Kidney glomerular epithelial cell (primary cell): ENCODE measurements around the gene UPF1.
"Not testable (repeated sequence)": the region's sequence is repeated elsewhere in the genome, so short reads cannot be mapped to it uniquely, and the experiment has no call there.

ENCODE experiments used
- DNase-seq: peaks from one replicate; lab custom pipeline; 2025; lab: John Stamatoyannopoulos, UW

Gene UPF1

GRCh38 chr19:18799389-18799970 is 32.3 kb upstream of the UPF1 start:
- no peak for DNase-seq

- DNase-seq: no peak
These were observed 31.7 kb upstream of the UPF1 start for GRCh38 chr19:18800079-18800478.

DNA sequence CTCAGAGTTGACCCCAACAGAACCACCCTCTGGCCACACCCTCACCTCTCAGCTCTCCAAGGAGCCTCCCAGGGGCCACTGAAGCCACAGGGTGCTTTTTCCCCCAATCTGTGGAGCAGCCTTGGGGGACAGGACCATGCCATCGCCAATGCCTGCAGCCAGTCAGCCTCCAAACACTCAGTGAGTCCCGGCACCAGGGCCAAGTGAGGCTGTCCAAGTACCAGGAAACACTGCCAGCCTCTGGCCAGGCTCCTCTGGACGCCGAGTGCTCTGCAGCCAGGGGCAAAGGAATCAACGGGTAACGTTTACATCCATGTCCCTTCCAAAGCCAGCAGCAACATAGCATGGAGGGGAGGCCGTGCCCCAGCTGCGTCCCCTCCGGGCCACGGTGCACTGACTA is 31.1 kb upstream of the UPF1 start:
- no peak for DNase-seq

DNA sequence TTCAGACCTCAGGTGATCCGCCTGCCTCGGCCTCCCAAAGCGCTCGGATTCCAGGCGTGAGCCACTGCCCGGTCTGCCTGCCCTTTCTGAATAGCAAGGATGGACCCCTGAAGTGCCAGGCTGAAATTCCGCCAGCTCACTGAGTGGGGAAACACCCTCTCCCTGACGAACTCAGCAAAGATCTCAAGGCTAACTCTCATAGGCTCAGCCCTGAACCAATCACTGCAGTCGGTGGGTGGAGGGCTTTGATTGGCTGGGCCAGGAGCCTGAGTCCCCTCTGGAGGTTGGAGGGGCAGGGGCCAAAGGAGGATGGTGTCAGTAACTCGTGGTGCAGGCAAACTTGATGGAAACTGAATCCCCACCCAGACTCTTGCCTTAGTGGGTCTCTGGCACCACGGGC is 29.4 kb upstream of the UPF1 start:
- no peak for DNase-seq

DNA sequence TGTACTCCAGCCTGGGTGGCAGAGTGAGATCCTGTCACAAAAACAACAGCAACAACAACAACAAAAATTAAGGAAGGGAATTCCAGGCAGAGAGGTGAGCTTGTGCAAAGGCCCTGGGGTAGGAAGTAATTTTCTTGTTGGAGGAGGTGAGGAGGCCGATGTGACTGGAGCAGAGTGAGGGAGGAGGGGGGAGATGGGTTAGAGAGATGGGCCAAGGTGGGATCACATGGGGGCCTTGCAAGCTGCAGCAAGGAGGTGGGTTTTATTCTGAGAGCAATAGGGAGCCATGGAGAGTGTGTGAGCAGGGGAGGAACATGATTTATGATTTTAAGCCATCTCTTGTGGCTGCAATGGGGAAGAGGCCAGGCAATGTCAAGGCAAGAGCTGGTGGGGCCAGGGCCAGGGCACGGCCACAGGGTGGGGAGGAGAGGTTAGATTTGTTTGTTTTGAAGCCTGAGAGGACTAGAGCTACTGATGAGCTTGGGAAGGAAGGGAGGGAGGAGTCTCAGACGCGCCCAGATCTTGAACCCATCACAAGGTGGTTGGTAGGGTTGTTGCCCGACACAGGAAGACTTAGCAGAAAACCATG is 28.1 kb upstream of the UPF1 start:
- no peak for DNase-seq

GRCh38 chr19:18804139-18804601 is 27.6 kb upstream of the UPF1 start:
- DNase-seq: no peak

DNA sequence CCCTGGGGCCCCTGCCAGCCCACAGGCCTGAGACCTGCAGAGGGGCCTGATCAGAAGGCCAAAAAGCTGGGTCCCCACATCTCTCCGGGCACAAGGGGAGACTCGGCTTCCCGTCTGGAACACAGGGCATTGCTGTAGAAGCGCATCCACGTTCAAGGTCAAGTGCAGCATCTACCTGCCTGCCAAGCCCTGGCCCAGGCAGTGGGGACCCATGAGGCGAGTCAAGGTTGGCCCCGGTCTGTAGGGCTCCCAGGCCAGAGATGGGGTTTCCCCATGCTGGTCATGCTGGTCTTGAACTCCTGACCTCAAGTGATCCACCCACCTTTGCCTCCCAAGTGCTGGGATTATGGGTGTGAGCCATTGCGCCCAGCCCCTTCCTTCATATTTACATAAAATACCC is 27.1 kb upstream of the UPF1 start:
- DNase-seq: no peak

- DNase-seq: no peak
These were observed 23.9 kb upstream of the UPF1 start for GRCh38 chr19:18807861-18808331.

- no peak for DNase-seq
These were observed 22.4 kb upstream of the UPF1 start for GRCh38 chr19:18809149-18809868.

DNA sequence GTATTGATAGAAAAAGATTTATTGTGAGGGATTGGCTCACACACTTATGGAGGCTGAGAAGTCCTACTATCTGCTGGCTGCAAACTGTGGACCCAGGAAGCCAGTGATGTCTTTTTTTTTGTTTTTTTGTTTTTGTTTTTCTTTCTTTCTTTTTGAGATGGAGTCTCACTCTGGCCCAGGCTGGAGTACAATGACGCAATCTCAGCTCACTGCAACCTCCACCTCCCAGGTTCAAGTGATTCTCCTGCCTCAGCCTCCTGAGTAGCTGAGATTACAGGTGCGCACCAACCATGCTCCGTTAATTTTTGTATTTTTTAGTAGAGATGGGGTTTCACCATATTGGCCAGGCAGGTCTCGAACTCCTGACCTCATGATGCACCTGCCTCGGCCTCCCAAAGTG is 20.1 kb upstream of the UPF1 start:
- not testable (repeated sequence) for DNase-seq

DNA sequence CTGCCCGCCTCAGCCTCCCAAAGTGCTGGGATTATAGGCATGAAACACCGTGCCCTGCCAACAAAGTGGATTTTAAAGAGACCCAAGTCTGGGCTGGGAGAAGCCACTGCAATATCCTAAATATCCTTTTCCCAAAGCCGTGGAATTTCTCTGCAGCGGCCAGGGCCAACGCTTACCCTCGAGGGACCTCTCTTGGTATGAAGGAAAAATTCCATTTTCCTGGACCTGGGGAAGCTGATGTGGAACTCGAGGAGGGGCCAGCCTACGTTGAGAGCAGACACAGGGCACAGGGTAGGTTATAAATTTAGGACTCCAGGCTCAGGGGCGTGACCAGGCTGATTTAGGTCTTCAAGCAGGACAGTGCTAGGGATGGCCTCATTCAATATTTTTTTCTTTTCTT is 17.7 kb upstream of the UPF1 start:
- DNase-seq: no peak

- no peak for DNase-seq
These were observed 16.1 kb upstream of the UPF1 start for GRCh38 chr19:18815673-18816072.

GRCh38 chr19:18816645-18817044 is 15.1 kb upstream of the UPF1 start:
- DNase-seq: not testable (repeated sequence)

DNA sequence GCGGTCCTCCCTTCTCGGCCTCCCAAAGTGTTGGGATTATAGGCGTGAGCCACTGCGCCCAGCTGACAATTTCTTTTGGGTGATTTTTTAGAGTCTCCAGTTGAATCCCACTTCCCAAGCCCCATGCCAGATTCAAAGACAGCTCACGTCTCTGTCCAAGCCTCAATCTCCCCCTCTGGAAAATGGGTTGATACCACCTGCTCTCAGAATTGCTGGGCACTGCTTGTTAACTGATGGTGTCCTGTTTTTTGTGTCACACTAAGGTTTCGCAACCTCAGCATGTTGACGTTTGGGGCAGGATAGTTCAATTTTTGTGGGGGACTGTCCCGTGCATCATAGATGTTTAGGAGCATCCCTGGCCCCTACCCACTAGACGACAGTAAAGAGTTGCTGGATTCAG is 14.2 kb upstream of the UPF1 start:
- DNase-seq: no peak

- DNase-seq: no peak
These were observed 3.0 kb upstream of the UPF1 start for GRCh38 chr19:18828786-18829185.

DNA sequence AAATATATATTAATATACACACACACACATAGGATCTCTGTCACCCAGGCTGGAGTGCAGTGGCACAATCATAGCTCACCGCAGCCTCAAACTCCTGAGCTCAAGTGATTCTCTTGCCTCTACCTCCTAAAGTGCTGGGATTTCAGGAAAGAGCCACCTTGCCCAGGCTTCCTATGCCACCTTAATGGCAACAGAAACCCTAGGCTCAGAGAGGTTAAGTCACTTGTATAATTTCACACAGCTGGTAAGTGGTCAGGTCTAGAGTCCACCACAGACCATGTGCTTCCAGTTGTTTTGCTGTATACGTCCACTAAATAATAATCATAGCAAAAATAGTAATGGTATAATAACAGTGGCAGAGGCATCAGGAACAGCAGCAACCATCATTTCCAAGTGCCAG is 1.3 kb upstream of the UPF1 start:
- no peak for DNase-seq

DNA sequence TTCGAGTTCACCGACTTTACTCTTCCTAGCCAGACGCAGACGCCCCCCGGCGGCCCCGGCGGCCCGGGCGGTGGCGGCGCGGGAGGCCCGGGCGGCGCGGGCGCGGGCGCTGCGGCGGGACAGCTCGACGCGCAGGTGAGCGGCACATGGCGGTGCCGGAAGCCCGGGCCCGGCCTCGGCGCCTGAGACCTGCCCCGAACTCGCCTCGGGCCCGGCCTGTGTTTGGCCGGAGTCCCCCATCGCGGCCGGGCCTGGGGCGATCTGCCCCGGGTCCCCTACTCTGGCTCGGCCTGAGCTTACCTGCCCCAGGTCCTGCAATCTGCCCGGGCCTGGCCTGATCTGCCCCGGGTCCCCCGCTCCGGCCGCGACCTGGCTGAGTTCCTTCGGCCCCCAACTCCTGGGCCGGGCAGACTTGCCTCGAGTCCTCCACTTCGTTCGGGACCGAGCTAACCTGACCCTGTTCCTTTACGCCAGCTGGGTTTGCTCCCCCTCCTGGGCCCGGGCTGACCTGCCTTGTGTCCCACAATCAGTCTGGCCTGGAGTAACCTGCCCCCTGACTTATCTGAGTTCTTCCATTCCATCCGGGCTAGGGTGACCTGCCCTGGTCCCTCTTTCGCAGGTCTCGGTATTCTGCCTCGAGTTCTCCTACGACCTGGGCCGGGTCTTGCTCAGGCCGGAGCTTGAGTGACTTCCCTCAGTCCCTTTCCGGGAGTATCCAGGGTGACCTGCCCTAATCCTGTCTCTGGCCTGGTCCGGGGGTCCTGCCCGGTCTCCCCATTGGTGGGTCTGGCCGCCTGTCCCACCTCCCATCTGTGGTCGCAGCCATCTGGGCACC is 764 bp downstream of the UPF1 start:
- DNase-seq: no peak

DNA sequence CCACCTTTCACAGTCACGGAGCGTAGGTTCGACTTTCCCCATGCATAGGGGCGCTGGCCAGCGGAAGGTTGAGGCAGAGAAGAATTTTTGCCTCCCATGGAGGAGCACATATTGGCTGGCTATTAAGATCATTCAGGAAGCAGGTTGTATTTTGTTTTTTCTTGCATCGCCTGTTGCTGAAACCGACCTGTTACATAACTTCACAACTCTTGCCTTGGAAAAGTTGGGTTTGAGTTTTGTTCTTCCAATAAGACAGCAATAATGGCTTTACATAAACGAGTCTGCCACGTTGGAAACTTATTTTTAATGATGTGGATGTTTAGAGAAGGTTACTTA is 1.4 kb downstream of the UPF1 start:
- no peak for DNase-seq

- DNase-seq: peak; percentile 50
These were observed 2.3 kb downstream of the UPF1 start for GRCh38 chr19:18833849-18834643.

DNA sequence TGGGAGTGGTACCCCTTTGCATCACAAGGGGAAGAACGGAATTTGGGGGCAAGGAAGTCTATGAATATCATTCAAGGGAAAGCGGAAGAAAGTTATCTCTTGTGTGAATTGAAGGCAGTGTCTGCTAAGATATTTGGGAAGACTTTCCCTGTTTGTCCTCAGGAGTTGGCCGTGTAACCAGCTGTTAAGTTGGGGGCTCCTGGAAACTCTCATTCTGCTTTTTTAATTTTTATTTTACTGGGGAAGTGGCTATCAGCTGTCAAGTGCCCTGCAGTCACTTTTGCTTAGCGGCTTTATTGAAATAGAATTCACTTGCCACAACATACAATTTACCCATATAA is 2.9 kb downstream of the UPF1 start:
- DNase-seq: no peak

DNA sequence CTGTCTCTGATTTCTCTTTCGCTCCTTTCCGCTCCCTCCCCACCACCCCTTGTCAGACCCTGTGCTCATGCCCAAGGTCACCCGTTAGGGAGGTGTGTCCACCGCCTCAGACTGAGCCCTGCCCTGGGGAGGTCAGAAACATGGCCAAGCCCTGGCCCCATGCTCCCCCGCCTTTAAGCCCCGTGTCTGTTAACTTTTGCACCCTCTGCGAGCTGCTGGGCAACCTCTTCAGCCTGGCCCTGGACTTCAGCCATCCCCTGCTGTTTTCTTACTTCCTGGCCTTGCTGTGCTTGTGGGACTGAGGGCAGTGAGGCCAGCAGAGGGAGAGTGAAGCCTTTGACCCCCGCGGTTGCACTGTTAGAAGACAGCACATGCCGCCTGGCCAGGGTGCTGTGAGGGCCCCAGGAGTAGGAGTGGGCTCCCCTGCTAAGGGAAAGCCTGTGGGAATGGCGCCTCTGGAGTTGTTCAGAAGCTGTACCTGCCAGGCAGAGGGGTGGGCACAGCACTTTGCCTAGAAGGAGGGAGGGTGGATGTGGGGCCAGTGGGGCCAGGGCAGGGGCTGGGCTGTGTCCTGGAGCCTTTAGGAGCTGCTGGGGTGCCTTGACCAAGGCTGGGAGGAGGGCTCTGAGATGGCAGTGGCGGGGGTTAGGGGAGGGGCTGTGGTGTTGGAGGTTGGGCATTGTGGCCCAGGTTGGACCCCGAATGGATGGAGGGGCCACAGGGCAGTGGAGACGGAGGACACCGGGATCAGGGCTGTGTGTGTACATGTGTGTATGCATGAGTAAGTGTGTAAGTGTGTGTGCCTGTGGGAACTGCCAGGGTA is 7.9 kb downstream of the UPF1 start:
- DNase-seq: no peak
